Measurements from ENCODE around the gene CLEC10A.

GRCh38 chr17:7128160-7128559, 48.1 kb upstream of the CLEC10A start:
- TF ChIP-seq TSHZ2 (CRISPR knock-in tag; IDR thresholded peaks at IDR 0.05) (no peak), ZFP3 (CRISPR knock-in tag; IDR thresholded peaks at IDR 0.05) (no peak), PPARA (CRISPR knock-in tag; IDR thresholded peaks at IDR 0.05; ENCODE audit: borderline replicate concordance) (no peak), OSR1 (CRISPR knock-in tag; IDR thresholded peaks at IDR 0.05) (no peak), CSDC2 (CRISPR knock-in tag; IDR thresholded peaks at IDR 0.05) (no peak), TCF4 (CRISPR knock-in tag; IDR thresholded peaks at IDR 0.05; ENCODE audit: borderline replicate concordance) (no peak), PATZ1 (CRISPR knock-in tag; IDR thresholded peaks at IDR 0.05; ENCODE audit: borderline replicate concordance) (no peak), RARB (CRISPR knock-in tag; IDR thresholded peaks at IDR 0.05) (no peak), SNAI2 (CRISPR knock-in tag; IDR thresholded peaks at IDR 0.05) (no peak), CREB5 (CRISPR knock-in tag; IDR thresholded peaks at IDR 0.05; ENCODE audit: low read depth) (no peak), ZNF70 (CRISPR knock-in tag; IDR thresholded peaks at IDR 0.05) (no peak), CSRNP3 (CRISPR knock-in tag; IDR thresholded peaks at IDR 0.05) (no peak)

Data from SK-N-SH treated with all-trans-retinoic acid at 6 μM for 48 hours (cell line).